ENCODE measurements around the gene HOXD9.

HOXD9 gene

DNA sequence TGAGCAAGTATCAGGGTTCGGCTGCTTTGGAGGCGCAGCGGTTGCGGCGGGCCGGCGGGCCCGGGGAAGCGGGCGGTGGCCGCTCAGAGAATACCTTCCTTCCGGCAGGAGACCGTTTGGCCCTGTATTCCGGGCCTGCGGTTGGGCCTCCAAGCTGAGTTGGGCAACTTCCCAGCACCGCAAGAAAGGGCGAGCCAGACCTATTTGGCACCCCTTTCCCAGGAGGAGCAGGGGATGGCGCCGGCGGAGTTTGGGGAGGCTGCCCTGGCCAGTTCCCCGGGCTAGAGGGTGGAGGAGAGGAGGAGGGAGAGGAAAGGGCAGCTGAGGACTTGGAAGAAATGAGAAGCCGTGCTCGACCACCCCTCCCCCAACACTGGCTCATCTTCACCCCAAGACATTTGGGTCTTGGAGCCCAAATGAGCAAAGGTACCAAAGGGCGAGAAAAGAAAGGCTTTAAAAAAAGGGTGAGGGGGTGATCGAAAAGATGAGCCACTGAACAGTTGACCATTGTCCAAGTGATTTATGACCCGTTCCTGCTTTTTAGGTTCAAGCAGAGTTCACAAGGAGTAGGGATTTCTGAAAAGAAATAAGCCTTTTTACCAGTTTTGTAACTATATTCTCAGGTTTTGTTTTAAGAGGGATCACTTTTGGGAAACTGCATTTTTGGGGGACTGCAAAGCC, 43.0 kb downstream of the HOXD9 start:
- no peak for DNase-seq (ENCODE audit: low read depth)

DNA sequence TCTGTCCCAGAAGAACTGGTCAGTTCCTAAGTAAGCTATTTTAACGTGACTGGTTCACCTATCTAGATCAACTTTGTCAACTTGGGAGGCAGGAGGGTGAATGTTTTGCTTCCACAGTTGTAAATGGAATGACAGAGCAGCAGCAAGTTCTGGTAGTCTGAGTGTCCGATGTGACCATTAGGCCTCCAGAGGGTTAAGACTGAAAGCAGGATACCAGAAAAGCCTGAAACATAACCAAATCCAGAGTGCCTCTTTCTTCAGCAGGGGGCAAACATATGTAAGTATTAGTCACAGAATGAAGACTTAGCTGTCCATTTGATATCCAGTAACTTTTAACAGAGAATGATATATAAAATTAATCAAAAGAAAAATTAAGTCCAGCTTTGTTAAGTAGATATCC, 43.8 kb downstream of the HOXD9 start:
- no peak for DNase-seq (ENCODE audit: low read depth)

DNA sequence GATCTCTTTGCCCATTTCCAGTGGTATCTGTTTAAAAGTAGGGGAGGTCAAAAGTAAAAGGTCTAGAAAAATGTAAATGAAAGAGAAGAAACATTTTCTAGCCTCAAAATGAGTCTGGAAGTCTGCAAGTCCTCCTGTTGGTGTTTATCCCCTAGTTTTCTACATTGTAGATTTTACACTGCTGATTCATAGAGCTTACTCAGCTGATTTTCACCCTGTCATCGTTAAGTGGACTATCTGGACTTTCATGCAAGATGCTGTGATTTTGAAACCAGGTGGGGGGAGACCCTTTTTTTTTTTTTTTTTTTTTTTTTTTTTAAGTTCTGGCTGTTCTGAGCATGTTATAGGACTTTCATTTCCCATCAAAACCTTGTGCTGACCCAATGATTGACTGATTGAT, 44.9 kb downstream of the HOXD9 start:
- DNase-seq (ENCODE audit: low read depth): no peak

DNA sequence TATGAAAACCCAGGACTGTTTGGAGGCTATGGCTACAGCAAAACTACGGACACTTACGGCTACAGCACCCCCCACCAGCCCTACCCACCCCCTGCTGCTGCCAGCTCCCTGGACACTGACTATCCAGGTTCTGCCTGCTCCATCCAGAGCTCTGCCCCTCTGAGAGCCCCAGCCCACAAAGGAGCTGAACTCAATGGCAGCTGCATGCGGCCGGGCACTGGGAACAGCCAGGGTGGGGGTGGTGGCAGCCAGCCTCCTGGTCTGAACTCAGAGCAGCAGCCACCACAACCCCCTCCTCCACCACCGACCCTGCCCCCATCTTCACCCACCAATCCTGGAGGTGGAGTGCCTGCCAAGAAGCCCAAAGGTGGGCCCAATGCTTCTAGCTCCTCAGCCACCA, 46.7 kb downstream of the HOXD9 start:
- DNase-seq (ENCODE audit: low read depth): no peak

DNA sequence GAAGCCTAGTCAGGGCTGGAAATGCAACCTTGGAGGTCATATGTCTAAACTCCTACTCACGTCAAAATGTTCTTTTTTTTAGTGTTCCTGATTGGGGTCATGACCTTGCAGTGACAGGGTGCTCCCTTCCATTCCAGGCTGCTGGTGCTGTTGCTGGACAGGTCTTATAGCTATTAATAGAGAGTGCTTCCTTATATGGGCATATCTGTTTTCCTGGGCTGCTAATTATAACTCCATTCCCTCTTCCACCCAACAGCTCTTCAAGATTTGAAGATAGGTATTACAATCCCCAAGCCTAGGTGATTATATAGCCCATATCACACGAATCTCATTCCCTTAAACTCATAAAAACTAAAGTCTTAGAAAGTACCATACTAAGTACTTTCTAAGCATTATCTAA, 47.2 kb downstream of the HOXD9 start:
- DNase-seq (ENCODE audit: low read depth): no peak

DNA sequence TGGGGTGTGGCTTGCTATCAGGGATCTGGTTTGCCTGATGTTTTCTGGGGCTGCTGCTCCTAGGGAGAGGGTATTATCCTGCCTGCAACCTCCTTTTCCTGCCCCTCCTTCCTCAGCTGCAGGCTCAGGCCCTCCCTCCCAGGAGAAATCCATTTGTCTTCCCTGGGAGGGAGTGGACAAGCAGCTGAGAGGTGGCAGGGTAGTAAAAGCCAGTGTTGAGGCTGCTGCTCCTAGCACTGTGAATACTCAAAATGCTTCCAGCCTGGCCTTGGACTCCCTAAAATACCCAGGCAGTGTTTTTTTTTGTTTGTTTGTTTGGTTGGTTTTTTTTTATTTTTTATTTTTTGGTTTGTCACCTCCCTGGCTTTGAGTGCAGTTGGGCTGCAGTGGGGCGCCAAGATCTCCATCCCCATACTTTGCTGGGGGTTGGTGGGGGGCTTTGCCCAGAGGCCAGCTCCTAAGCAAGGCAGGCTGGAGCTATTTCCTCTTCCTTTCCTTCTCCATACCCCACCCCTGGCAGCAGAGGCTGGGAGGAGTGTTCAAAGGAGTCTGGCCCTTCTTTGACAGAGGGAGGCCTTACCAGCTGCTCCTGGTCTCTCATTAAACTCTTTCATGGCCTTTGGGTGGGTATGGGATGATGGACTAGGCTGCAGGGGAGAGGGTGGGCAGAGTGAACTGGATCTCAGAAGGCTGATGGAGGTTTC, 48.2 kb downstream of the HOXD9 start:
- no peak for DNase-seq (ENCODE audit: low read depth)

DNA sequence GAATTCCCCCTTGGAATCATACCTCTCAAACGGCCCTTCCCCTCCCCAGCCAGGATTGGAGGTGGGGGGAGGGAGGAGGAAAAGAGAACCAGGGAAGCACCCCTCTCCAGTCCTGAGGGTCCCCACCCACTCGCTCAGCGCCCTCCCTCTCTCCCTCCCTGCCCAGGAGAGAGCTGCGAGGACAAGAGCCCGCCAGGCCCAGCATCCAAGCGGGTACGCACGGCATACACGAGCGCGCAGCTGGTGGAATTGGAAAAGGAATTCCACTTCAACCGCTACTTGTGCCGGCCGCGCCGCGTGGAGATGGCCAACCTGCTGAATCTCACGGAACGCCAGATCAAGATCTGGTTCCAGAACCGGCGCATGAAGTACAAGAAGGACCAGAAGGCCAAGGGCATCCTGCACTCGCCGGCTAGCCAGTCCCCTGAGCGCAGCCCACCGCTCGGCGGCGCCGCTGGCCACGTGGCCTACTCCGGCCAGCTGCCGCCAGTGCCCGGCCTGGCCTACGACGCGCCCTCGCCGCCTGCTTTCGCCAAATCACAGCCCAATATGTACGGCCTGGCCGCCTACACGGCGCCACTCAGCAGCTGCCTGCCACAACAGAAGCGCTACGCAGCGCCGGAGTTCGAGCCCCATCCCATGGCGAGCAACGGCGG, 49.0 kb downstream of the HOXD9 start:
- DNase-seq (ENCODE audit: low read depth): no peak

DNA sequence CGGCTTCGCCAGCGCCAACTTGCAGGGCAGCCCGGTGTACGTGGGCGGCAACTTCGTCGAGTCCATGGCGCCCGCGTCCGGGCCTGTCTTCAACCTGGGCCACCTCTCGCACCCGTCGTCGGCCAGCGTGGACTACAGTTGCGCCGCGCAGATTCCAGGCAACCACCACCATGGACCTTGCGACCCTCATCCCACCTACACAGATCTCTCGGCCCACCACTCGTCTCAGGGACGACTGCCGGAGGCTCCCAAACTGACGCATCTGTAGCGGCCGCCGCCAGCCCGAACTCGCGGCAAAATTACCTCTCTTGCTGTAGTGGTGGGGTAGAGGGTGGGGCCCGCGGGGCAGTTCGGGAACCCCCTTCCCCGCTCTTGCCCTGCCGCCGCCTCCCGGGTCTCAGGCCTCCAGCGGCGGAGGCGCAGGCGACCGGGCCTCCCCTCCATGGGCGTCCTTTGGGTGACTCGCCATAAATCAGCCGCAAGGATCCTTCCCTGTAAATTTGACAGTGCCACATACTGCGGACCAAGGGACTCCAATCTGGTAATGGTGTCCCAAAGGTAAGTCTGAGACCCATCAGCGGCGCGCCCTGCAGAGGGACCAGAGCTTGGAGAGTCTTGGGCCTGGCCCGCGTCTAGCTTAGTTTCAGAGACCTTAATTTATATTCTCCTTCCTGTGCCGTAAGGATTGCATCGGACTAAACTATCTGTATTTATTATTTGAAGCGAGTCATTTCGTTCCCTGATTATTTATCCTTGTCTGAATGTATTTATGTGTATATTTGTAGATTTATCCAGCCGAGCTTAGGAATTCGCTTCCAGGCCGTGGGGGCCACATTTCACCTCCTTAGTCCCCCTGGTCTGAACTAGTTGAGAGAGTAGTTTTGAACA, 49.7 kb downstream of the HOXD9 start:
- DNase-seq (ENCODE audit: low read depth): no peak

DNA sequence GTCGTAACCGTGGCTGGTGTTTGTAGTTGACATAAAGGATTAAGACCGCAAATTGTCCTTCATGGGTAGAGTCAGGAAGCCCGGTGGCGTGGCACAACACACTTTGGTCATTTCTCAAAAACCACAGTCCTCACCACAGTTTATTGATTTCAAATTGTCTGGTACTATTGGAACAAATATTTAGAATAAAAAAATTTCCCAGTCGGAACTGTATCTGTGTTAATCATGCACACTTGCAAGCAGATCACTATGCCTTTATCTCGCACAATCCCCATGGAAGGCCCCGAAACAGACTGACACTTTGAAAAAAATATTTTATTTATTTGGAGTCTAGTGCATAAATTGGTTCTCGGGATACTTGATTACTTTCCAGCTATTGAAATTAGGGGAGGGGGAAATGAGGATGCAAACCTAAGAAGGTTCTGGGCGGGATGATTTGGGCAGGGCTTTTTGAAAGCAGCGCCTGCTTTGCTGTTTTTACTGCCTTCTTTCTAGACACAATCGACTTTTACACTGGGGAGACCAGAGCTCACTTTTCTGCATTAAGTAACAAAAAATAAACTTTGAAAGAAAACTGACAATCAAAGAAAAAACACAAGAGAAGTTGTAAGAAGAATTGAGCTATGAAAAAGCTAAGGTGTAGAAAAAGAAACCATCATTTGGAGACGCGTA, 50.5 kb downstream of the HOXD9 start:
- DNase-seq (ENCODE audit: low read depth): no peak

DNA sequence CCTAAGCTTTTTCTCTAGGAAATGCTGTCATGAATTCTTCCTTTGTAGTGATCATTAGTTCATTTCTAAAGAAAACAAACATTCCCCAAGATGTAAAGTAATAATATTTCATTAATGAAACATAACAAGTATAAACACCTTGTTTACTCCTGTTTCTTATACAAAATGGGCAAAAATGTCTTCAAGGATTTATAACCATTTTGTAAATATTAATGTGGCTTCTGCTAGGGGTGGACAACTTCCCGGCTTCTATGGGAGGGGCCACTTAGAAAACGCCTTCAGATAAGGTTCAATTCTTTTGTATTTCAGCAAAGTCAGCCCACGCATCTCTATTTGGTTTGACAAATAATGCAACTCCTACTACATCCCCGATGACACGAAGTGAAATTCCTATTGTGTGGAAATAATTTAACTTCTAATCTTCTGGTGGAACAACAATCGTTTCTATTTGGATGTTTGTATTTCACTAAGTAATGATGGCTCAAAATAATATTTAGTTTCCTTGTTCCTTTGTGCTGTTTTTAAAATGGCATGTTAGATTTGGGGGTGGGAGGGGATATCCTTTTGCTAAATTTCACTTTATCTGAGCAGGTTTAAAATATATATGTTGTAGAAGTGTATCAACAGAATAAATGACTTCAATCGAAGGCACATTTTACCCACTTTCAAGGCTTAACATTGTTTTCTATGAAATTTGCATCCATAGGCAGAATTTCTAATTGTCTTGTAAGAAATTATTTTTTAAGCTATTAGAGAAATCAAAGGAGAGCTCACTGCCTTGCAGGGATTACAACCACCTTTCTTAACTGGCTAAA, 51.3 kb downstream of the HOXD9 start:
- DNase-seq (ENCODE audit: low read depth): no peak

DNA sequence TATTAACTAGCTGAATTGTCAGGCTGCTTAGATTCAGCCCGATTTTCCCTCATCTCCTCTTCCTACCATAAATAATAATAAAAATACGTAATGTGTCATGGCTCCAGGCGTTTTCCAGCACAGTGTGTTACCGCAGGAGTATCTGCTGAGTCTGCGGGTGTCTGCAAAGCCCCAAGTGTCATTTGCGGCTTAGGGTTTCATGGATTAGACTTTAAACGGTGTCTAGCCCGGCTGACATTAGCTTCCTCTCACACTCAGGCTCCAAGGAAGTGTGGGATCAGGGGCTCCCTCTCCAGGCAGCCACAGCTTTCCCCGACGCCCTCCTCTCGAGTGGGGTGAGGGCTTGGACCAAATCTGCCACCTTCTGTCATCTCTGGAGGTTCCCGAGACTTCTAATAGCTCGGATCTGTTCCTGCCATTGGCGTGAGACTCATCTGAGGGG, 51.9 kb downstream of the HOXD9 start:
- DNase-seq (ENCODE audit: low read depth): no peak
